ENCODE measurements around the gene AKAP9.
"Not testable (repeated sequence)": the region's sequence is repeated elsewhere in the genome, so short reads cannot be mapped to it uniquely, and the experiment has no call there.

Gene AKAP9

DNA sequence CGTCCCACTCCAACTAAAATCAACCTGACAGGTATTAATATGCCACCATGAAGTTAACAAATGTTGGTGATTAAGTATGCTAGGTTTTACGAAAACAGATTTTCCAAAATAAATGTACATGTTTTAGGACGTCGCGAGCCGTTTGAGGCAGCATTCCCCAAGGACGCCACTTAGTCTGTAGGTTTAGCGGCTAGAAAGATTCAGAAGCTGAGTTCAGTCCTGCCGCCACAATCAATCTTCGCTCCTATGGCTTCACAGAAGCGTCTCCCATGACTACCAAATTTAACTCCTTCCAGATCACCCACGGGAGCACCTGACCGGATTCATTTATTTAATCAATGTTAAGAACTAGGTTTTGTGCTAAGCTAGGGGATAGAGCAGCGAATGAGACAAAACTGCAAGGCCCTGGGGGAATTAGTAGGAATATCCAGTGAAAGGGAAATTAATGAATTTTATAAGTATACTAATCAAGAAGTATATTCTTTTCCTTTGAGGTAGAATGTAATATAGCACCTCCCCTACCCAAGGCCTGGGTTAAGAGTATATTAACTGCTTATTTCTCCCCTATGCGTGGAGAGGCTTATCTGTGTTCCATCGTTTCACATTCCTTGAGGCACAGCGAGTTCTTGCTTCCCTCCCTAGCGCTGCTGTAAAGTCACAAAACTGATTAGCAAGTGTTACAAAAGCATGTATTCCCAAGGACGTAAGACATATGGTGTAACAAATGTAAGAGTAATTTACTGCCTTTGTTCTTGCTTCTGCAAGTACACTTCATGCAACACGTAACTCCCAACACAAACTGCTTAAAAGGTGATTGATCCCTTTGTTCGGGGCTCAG is 194.6 kb downstream of the AKAP9 start:
- no peak for DNase-seq

DNA sequence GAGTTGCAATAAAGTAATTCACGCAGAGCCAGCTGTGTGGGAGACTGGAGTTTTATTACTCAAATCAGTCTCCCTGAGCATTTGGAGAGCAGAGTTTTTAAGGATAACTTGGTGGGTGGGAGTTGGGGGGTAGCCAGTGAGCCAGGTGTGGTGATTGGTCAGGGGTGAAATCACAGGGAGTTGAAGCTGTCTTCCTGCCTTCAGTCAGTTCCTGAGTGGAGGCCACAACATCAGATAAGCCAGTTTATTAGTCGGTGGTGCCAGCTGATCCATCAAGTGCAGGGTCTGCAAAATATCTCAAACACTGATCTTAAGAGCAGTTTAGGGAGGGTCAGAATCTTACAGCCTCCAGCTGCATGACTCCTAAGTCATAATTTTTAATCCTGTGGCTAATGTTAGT is 196.9 kb downstream of the AKAP9 start:
- DNase-seq: no peak

DNA sequence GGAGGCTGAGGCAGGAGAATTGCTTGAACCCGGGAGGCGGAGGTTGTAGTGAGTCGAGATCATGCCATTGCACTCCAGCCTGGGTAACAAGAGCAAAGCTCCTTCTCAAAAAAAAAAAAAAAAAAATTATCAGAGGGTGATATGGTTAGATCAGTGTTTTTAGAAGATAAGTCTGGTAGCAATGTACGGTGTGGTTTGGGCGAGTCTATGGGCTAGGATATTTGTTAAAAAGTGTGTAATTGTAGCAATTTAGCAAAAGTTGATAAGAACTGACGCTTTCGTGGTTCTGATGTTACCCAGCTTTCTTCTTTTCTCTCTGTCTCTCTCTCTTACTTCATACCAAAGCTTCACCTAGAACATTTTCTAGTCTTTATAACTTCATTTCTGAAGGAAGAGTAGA is 200.5 kb downstream of the AKAP9 start:
- no peak for DNase-seq

DNA sequence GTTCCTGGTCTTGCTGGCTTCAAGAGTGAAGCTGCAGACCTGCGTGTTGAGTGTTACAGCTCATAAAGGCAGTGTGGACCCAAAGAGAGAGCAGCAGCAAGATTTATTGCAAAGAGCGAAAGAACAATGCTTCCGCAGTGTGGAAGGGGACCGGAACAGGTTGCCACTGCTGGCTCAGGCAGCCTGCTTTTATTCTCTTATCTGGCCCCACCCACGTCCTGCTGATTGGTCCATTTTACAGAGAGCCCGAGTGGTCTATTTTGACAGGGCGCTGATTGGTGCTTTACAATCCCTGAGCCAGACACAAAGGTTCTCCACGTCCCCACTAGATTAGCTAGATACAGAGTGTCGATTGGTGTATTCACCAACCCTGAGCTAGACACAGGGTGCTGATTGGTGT is 202.1 kb downstream of the AKAP9 start:
- DNase-seq: not testable (repeated sequence)

DNA sequence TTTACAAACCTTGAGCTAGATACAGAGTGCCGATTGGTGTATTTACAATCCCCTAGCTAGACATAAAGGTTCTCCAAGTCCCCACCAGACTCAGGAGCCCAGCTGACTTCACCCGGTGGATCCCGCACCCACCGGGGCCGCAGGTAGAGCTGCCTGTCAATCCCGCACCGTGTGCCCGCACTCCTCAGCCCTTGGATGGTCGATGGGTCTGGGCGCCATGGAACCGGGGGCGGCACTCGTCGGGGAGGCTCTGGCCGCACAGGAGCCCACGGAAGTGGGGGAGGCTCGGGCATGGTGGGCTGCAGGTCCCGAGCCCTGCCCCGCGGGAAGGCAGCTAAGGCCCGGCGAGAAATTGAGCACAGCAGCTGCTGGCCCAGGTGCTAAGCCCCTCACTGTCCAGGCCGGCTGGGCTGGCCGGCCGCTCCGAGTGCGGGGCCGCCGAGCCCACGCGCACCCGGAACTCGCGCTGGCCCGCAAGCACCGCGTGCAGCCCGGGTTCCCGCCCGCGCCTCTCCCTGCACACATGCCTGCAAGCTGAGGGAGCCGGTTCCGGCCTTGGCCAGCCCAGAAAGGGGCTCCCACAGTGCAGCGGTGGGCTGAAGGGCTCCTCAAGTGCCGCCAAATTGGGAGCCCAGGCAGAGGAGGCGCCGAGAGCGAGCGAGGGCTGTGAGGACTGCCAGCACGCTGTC is 202.7 kb downstream of the AKAP9 start:
- not testable (repeated sequence) for DNase-seq

DNA sequence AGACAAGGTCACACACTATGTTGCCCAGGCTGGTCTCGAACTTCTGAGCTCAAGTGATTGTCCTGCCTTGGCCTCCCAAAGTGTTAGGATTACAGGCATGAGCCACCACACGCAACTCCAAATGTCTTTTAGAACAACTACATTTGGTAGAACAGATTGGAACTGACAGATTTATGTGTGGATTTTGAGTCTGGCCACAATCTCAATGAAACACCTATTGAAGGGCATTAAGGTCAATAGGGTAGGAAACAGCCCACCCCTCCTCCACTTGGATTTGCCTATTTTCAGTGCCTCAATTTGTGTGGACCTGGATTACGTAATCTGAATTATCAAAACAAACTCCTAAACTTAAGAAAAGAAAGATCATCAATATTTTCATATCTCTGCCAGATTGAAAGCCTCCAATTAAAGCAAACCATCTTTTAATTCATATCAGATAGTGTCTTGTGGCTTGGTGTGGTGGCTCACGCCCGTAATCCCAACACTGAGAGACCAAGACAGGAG is 209.1 kb downstream of the AKAP9 start:
- no peak for DNase-seq

DNA sequence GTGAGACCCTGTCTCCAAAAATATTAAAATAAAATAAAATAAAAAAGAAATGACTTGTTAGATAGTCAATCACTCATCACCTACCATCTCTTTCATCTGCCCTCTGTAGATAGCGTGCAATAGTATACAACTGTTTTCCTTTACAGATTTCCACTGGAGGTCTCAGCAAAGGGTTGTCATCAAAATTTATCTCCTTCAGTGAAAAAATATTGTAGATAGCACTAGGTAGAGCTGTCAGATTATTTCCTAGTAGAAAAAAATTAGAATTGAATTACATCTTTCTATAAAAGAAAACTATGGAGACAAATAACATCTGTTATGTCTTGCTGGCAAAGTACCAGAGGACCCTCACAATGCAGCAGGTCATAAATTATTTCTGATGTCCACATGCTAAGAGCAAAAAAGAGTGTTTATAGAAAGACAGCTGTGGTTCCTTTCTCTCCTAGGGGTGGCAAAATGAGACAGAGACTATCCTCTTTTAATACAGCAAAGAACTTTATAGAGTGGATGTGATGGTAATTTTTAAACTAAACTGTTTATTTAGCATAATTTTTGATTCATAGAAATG is 209.9 kb downstream of the AKAP9 start:
- DNase-seq: no peak

DNA sequence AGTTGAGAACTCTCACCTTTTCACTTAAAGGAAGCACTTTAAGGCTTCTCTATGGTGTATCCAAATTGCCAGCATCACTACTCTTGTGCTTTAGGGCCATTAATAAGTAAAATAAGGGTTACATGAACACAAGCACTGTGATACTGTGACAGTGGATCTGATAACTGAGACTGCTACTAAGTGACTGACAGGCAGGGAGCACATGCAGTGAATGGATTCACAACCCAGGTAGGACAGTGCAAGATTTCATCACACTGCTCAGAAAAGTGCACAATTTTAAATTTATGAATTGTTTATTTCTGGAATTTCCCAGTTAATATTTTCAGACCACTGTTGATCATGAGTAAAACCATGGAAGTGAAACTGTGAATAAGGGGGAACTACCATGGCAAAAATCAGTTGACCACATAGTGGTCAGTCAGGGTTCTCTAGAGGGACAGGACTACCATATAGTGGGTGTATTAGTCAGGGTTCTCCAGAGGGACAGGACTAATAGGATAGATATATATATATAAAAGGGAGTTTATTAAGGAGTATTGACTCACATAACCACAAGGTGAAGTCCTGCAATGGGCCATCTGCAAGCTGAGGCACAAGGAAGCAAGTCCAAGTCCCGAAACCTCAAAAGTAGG is 214.6 kb downstream of the AKAP9 start:
- DNase-seq: no peak

DNA sequence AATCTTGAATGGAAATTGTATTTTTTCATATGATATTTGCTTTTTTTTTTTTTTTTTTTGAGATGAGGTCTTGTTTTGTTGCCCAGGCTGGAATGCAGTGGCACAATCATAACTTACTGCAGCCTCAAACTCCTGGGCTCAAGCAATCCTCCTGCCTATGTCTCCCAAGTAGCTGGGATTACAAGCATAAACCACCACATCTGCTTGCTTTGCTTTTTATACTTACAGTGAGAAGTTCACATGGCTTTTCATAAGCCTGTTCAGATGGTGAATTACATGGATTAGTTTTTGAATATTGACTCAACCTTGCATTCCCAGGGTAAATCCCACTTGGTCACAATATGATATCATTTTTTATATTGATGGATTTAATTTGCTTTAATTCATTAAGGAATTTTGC is 216.3 kb downstream of the AKAP9 start:
- DNase-seq: no peak

DNA sequence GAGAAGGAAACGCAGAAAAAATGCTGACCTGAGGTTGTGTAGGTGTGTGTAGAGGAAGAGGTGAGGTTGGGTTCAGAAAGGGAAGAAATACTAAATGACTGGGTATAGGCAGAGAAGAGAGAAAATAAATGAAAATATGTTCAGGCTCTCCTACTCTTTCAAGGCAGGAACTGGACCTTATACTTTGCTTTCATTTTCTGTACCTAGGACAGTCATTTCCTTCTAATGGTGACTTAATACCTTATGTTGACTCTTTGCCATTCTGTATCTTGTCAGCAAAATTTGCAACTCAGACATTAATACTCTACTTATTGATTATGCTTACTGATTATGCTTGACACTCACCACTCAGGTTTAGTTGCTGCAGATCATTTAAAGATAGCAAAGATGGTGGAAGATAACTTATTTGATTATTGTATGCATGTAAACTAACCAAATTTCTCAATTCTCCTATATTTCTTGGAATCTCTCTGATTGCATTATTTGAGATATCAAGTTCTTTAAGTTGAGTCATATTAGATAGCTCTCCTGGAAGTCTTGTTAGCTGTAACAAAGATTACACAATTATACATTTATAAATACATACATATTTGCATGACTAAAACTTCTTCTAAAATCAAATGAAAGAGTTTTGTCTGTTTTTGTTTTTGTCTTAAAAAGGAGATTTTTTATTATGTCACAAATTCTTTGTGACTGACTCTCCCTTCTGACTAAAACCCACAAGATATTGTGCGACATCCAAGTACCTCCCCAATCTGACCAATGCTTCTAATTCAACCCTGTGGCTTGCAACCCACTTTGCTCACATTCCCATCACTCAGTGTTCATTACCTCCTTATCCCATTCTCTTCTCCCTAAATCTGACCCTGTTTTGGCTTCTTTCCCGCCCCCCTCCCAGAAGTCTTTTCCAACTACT is 218.3 kb downstream of the AKAP9 start:
- peak; percentile 93 for DNase-seq

Measured in fibroblast of upper back skin (primary cell).